Sigmoid colon (tissue), 4 donors: Measurements from ENCODE around the gene PNPLA6.

Experiments
- POLR2A ChIP-seq, 2 donors: fragments of 450-650 bp; IDR thresholded peaks; one replicate each; pipeline ENCODE4 v1.6.1; 2016; ENCODE audit warnings: antibody characterized with exemption in 2 of 2, mild to moderate bottlenecking in 2 of 2, moderate library complexity in 2 of 2
- POLR2AphosphoS5 ChIP-seq, 4 donors: sonication (generic); formaldehyde crosslinking; IDR thresholded peaks; one replicate each; pipeline ENCODE4 v1.6.1; 2017; ENCODE audit warnings: antibody characterized with exemption in 4 of 4
- TF ChIP-seq, protein P1 (sequence below), 4 experiments: fragments of 450-650 bp in 3 of 4; fragments of 200-600 bp in 1 of 4; IDR thresholded peaks; one replicate each; pipeline ENCODE4 v1.5.1; 2016 to 2019; ENCODE audit warnings: antibody characterized with exemption in 4 of 4, mild to moderate bottlenecking in 3 of 4, moderate library complexity in 2 of 4

DNA sequence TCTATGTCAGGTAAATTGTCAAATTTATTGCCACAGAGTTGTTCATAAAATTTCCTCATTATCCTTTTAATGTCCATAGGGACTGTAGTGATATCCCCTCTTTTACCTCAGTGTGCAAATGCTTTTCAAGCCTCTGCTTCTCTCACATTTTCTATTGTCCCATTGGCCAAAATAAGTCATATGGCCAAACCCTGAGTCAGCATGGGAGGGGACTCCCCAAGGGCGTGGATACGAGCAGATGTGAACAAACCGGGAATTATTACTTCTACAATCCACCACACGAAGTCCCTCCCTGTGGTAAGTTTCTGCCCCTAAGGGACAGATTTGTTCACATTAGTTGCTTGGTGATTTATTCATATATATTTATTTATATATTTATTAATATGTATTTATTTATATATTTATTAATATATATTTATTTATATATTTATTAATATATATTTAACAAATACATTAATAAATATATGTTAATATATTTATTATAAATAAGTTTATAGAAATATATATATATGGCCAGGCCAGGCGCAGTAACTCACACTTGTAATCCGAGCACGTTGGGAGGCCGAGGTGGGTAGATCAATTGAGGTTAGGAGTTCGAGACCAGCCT lies 40.0 kb downstream of the PNPLA6 start:
- TF ChIP-seq, protein P1, sequence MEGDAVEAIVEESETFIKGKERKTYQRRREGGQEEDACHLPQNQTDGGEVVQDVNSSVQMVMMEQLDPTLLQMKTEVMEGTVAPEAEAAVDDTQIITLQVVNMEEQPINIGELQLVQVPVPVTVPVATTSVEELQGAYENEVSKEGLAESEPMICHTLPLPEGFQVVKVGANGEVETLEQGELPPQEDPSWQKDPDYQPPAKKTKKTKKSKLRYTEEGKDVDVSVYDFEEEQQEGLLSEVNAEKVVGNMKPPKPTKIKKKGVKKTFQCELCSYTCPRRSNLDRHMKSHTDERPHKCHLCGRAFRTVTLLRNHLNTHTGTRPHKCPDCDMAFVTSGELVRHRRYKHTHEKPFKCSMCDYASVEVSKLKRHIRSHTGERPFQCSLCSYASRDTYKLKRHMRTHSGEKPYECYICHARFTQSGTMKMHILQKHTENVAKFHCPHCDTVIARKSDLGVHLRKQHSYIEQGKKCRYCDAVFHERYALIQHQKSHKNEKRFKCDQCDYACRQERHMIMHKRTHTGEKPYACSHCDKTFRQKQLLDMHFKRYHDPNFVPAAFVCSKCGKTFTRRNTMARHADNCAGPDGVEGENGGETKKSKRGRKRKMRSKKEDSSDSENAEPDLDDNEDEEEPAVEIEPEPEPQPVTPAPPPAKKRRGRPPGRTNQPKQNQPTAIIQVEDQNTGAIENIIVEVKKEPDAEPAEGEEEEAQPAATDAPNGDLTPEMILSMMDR (IDR thresholded peaks at IDR 0.05): no peak
- TF ChIP-seq POLR2A (IDR thresholded peaks at IDR 0.05) (no peak), POLR2AphosphoS5 (IDR thresholded peaks at IDR 0.05) (no peak)
